ENCODE measurements around the gene PPP2R2C.

The PPP2R2C gene

DNA sequence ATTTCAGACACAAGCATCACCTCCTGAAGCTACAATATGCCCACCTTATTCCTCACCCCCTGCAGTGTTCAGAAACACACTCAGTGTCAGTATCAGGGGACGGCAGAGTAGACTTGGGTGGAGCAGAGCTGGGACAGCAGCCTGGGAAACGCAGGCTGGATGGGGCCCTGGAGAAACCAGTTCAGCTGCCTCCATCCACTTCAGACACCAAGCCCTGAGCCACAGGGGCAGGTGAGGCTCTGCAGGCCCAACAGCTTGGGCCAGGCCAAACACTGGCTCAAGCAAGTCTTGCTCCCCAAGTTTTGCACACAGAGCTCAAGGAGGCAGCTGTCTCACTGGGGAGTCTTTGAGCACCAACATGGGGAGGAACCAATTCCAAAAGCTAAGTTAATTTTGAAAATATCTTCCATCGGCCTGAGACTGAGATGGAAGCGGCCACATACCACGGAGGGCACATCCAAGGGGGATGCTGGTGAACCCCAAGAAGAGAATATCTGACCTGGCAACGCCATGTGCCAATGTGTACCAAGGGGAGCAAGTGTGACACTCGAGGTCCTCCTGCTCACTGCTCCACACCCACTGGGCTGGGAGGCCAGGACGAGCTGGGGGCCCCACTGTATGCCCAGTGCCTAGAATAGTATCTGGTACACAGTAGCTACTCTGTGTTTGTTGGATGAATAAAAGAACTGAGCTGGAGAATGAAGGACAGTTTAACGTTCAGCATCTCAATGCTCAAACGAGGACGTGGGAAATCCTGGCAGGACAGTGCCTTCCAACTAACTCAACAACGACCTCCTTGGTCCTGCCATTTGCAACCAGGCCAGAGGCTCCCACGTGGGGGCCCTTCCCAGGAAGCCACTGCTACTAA, 45.6 kb downstream of the PPP2R2C start:
- no peak for DNase-seq (ENCODE audit: low read depth in 2 of 2)

DNA sequence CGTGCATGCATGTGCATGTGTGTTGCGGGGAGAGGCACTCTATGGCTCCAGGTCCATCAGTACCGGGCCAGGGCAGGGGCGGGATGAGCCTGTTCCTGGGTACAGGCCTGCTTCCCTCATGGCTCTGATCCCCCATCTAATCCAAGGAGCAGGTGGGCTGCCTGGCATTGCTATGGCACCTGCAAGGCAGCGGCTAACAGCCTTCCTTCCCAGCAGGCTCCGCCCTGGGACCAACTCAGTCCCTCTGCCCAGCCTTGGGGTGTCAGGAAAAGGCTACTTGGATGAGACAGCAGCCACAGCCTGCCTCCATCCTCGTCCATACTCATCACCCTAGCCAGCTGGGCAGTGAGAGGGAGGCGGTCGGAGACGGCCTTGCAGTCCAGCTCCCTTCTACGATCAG, 46.5 kb downstream of the PPP2R2C start:
- DNase-seq (ENCODE audit: low read depth in 2 of 2), result no peak

DNA sequence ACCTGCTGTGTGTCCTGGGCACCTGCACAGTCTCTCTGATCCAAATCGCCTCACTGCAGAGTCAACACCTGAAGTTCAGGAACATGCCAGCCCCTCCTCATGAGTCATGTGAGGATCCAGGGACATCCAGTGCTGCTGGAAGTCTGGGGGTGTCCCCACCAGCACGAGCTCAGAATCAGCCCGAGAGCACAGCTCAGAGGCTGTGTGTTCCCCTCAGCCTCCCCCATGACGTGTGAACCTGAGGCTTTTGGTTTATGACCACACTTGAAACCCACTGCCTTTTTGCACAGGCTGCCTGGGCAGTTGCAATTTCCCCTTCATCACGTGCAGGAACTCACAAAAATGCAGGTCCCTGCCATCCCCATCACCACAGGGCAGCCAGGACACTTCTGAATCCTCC, 47.1 kb downstream of the PPP2R2C start:
- DNase-seq (ENCODE audit: low read depth in 2 of 2), result no peak

DNA sequence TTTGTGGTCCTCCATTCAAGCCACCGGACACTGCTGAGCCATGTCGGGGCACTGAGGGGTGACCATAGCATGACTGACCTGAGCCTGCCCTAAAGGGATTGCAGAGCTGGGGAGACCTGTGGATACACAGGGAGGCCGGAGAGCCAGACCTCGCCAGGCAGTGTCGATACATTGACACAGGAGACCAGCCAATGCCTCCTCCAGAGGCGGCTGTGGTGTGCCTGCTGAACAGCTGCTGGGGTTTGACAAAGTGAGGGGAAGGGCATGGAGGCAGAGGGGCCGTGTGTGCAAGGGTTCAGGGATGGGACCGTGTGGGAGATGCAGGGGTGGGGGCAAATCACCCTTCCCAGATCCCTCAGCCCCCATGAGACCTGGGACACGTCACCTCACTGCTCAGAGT, 48.0 kb downstream of the PPP2R2C start:
- DNase-seq (ENCODE audit: low read depth in 2 of 2), result no peak

DNA sequence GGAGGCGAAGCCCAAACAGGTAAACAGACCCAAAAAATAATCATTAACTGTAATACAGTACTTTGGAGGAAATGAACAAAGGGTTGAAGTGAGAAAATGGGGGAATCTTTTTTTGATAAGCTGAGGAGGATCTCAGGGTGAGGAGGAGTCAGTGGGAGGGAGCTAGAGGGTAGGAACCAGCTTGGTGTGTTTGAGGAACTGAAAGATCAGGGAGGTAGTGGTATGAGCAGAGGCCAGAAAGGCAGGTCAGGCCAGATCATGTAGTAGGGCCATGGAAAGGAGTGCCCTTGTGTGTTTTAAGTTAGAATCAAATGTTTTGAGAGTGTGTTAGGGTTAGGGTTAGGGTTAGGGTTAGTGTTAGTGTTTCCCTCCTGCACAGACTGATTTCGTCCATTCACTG, 48.8 kb downstream of the PPP2R2C start:
- no peak for DNase-seq (ENCODE audit: low read depth in 2 of 2)

DNA sequence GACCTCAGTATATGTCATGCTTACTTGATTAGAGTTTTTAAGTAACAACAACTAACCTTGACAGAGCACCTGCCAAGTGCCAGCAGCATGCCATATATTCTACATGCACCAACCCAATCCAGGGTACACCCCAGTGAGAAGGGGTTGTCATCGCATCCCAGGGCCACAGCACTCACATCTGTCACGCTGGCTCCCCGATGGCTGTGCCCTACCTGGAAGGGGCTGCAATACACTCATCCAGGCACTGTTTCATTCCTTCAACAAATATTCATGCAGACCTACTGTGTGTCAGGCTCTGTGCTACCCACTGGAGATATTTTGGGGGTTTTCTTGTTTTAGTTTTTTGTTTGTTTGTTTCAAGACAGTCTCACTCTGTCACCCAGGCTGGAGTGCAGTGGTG, 49.5 kb downstream of the PPP2R2C start:
- DNase-seq (ENCODE audit: low read depth in 2 of 2), result no peak

DNA sequence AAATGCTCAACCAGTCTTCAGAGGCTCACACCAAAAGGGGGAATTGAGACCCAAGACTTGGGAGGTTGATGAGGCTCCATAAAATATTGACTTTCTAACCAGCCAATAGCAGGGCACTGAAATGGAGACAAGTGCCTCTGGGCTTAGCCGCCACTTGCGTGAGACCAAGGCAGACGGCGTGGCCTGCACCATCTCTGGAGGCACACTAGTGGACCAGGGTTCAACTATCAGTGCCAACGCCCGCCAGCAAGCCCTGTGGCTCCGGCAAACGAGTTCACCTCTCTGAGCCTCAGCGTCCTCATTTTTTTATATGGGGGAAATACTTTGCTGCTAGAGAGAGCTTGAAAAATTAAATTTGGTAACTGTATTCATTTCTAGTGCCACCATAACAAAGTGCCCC, 50.3 kb downstream of the PPP2R2C start:
- no peak for DNase-seq (ENCODE audit: low read depth in 2 of 2)

DNA sequence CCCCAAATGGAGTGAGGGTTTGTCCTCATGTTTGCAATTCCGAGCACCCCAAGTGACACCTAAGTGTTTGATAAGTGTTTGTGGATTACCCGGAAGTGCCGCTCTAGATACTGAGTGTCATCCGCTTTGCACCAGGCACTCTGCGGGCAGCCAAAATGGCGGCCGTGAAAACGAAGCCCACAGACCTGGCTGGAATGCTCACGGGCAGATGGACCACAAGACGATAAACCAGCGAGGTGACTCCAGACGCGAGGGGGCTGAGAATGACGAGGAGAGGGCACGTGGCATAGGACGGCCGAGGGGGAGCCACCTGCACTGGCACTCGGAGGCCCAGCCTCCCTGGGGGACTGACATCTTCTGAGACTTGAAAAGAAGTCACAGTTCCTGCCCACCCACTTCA, 51.0 kb downstream of the PPP2R2C start:
- DNase-seq (ENCODE audit: low read depth in 2 of 2), result no peak

DNA sequence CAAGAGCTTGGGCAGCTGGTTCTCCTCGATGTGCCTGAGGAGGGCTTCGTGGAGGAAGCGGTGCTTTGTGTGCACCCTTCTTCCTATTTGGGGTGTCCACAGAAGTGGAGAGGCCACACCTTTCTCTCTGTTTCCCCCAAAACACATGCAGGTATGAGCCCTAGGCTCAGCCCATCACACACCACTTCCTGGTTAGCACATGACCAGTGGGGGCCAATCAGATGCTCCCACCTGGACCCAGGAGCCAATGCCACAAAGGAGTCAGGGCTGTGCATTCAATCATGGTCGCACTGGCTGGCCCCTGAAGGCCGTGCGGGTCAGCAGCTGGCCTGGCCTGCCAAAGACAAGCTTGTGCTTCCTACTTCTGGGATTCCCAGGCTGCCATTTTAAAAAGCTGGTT, 51.4 kb downstream of the PPP2R2C start:
- no peak for DNase-seq (ENCODE audit: low read depth in 2 of 2)

DNA sequence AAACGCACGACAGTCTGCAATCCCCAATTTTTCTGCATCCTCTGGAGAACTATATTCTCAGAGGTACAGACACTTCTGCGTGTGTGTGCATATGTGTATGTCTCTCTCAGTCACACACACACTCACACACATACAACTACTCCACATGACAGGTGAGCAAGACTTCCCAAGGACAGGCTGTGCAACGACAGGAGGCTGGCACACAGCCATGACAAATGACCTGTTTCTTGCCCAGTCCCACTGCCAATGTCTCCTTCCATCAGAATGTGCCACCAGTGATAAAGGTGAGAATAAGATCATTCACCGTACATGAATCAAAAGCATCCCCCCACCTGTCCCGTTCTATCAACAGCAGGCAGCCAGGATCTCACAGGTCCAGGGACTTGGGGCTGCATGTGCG, 52.4 kb downstream of the PPP2R2C start:
- no peak for DNase-seq (ENCODE audit: low read depth in 2 of 2)

DNA sequence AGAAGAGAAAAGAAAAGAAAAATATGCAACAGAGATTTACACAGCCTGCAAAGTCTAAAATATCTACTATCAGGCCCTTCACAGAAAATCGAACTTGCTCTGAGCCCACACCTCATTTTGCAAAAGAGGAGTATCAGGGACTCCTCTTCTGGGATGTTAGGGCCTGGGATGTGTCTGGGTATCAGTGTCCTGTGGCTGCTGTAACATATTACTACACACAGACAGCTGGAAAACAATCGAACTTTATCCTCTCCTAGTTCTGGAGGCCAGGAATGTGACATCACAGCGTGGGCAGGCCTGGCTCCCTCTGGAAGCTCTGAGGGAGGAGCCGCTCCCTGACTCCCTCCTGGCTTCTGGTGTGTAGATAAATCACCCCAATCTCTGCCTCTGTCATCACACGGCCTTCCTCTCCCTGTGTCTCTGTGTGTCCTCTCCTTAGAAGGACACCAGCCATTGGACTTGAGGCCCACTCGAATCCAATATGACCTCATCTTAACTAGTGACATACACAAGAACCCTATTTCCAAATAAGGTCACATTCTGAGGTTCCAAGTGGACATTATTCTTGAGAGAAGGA, 52.9 kb downstream of the PPP2R2C start:
- DNase-seq (ENCODE audit: low read depth in 2 of 2), result no peak

DNA sequence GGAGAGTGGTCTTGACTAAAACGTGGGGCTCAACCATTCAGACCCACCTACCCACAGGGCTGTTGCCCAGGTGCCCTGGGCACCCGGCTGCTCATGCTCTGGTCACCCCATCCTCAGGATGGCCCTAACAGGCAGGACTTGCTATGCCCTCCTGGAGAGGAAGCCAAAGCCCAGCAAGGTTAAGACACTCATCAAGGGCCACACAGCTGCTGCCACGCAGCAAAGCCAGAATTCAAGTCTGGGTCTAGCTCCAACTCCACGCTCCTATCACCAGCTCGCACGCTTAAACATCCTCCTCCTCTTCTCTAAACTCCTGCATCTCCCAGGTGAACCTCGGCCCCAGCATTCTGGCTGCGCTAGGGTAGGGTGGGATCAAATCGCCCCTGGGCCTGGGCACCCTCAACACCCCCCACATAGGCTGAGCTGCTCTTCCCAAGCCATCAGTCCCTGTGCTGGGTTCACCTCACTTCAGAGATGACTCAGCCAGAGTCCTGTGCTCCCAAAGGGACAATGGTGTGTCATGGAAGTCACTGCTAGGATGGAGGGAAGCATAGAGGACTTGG, 54.1 kb downstream of the PPP2R2C start:
- no peak for DNase-seq (ENCODE audit: low read depth in 2 of 2)

DNA sequence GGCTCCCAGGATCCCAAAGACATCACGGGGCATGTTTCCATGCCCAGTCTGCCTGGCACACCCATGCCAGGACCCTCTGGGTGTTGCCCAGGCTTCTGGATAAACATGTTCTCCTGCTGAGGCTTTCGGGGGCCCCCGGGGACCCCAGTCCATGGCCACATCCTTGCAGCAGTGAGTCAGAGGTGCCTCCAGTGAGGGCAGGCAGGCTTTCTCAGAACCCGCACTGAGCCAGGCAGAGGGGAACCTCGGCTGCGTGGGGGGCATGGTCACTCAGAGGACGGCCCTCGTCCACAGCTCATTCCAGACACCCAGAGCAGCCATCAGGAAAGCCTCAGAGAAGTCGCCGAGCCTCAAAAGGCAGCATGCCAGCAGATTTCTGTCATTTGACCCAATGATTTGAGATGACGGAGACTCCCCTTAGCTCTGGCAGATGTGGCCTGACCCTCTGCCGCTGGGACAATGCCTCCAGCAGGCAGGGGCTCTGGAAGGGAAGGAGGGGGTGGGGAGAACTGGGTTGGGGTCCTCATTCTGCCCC, 54.8 kb downstream of the PPP2R2C start:
- no peak for DNase-seq (ENCODE audit: low read depth in 2 of 2)

DNA sequence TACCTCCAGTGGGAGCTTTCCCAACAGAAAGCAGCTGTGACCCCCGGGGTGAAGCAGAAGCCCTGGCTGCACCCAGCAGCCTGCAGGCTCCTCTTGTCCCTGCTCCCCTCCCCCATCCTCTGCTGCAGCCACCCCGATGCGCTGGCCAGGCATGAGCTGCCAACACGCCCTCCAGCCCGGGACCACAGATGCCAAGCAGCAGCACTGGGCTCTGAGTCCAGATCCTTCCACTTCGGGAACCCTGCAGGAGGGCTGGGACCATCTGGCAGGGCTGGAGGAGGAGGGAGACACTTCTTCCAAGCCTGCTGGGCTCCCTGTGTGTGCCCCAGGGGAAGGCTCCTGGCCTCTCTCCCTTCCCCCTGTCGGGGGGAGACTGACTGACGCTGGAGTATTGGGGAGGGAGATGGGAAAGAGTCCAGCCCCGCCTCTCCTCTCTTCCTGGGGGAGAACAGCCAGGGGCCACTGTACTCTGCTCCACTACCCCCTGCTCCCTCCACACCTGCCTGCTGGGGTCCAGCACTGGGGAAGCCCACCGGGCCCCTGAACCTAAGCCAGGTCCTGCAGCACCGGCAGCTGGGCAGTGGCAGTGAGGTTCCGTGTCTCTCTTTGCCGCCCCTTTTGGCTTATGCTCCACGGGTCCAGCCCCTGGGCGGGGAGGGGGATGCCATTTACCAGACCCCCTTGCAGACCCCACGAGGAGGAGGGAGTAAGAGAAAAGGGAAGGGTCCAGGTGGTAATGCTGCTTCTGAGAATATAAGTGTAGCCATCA, 55.7 kb downstream of the PPP2R2C start:
- no peak for DNase-seq (ENCODE audit: low read depth in 2 of 2)

DNA sequence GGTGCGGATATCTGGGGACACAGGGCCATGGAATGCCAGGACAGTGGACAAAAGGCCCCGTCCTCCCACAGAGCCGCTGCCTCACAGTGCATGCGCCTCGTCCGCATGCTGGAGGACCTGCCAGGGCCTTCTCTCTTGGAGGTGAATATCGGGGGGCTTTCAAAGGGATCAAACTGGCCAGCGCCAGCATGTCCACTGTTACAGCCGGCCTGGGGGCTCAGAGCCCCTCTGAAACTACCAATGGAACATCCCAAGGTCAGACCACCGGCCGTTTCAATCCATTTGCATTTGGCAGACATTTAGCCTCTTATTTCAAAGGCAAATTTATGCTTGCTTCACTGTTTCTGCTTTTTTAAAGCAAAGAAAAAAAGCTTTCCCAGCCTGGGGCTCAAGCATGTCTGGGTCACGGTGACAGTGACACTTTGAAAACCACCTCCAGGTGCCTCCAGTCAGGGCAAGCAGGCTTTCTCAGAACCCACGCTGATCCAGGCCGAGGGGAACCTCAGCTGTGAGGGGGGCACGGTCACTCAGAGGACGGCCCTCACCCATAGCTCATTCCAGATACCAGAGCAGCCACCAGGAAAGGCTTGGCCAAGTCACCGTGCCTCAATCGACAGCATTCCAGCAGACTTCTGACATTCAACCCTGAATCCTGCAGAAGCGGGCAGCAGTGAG, 57.2 kb downstream of the PPP2R2C start:
- no peak for DNase-seq (ENCODE audit: low read depth in 2 of 2)

DNA sequence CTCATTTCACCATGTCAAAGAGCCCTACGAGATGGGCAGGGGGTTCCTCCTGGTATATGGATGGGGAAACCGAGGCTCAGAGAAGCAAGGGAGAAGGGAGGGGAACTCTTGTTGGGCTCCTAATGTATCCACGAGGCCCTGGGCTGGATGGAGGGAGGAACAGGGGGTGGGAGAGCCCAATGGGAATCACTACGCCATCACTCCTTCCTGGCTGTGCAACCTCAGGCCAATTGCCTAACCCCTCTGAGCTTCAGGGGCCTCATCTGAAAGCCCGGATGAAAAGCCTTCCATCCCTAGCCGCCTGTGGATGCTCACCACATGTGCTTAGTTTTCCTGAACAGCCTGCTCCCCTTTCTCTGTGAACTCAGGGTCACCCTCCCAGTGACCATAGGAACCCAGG, 57.8 kb downstream of the PPP2R2C start:
- DNase-seq (ENCODE audit: low read depth in 2 of 2), result no peak

DNA sequence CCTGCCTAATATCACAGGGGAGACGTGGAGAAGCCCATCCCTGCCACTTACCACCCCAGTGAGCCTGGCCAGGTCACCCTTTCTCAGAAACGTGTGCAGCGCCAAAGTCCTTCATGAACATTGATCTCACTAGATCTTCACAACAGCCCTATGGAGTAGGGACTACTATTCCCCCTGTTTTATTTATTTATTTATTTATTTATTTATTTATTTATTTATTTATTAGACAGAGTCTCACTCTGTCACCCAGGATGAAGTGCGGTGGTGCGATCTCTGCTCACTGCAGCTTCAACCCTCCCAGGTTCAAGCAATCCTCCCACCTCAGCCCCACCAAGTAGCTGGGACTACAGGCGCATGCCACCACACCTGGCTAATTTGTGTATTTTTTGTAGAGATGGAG, 61.8 kb downstream of the PPP2R2C start:
- no peak for DNase-seq (ENCODE audit: low read depth in 2 of 2)

DNA sequence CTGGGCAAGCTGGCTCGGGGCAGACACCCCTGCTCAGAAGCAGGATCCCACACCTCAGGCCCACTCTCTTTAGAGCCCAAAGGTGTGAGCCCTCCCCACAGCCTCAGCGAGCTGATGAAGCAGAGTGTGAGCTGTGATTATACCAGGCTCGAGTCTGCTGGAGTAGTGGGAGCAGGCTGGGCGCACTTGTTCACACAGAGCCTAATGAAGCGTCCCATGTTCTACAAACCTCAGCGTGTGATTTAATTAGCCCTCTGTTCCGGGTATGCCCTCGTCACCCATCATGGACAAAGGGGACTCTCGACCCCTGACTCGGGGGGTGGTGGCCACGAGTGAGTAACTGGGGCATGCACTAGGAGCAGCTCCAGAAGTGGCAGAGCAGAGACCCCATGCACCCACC, 62.3 kb downstream of the PPP2R2C start:
- DNase-seq (ENCODE audit: low read depth in 2 of 2), result no peak

DNA sequence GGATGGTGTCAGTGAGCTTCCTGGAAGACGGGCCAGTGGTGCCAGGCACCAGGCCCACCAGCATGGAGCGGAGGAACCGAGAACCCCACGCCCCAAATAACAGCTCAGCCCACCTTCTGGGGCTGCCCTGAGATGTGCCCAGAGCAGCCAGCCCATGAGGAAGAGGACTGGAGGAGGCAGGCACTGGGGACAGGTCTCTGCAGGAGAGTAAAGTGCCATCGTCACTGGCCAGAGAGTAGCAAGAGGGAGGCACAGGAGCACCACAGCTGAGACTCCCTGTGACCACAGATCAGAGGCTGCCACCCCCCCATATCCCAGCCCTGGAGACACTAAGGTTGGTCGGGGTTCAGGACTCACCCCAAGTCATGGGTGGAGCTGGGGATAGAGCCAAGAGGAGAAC, 63.0 kb downstream of the PPP2R2C start:
- DNase-seq (ENCODE audit: low read depth in 2 of 2), result no peak

DNA sequence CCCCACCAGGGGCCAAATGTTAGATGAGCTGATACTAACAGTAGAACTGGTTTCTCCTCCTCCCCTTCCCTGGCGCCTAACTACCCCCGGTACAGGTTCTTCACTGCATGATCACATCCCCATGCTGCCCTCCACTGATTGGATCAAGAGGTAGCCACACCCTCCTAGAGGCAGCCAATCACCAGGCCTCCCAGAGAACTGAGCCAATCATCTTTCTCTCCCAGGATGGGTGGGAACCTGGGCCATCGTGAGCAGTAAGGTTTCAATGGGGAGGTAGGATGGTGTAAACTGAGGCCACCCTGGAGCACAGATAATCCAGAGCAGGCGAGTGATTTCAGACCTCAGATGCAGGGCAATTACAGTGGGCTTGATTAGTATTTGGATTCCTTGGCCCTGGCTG, 64.2 kb downstream of the PPP2R2C start:
- no peak for DNase-seq (ENCODE audit: low read depth in 2 of 2)

DNA sequence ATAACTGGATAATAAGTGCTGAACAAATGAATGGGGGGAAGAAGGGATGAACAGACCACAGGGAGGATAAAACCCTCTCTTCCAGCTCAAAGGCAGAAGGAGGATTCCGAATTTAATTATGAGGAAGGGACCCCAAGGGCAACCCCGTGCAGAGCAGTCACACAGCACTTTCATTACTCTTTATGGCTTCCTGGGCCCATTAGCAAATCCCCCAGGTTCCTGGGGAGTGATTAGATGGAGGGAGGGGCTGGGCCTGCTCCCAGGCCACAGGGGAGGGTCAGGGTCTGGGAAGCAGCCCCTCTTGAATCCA, 67.1 kb downstream of the PPP2R2C start:
- DNase-seq (ENCODE audit: low read depth in 2 of 2), result no peak

Measured in activated CD8-positive, alpha-beta memory T cell treated with anti-CD3 and anti-CD28 coated beads for 4 hours (primary cell).